Esophagus muscularis mucosa (tissue), 4 donors: ENCODE data around the gene GGACT.

Experiments used
- CTCF ChIP-seq, 3 experiments: fragments of 200-600 bp in 2 of 3; fragments of 450-650 bp in 1 of 3; sonication (generic) in 2 of 3; IDR thresholded peaks; one replicate each; pipeline ENCODE4 v1.5.1; 2017 to 2019; ENCODE audit warnings: antibody characterized with exemption in 3 of 3, mild to moderate bottlenecking in 2 of 3, moderate library complexity in 1 of 3
- EP300 ChIP-seq: sonication (generic); formaldehyde crosslinking; IDR thresholded peaks from one replicate; pipeline ENCODE4 v1.6.1; 2017; ENCODE audit warnings: antibody characterized with exemption
- POLR2A ChIP-seq: fragments of 450-650 bp; IDR thresholded peaks from one replicate; pipeline ENCODE4 v1.6.1; 2017; ENCODE audit warnings: antibody characterized with exemption, moderate library complexity, mild to moderate bottlenecking, low read depth

- TF ChIP-seq CTCF (IDR thresholded peaks at IDR 0.05) (no peak), POLR2A (no peak), EP300 (no peak)
These were observed 3.7 kb downstream of the GGACT start for GRCh38 chr13:100584896-100585295.
